Measurements from ENCODE around the gene ATP7A. TPM values are rescaled to one million over a fixed set of nuclear protein-coding genes. Genes with fewer than 3 reads are reported as not detected.

The ATP7A gene
- total RNA-seq, 1 donor from 2014 or later, result 12.1 TPM

DNA sequence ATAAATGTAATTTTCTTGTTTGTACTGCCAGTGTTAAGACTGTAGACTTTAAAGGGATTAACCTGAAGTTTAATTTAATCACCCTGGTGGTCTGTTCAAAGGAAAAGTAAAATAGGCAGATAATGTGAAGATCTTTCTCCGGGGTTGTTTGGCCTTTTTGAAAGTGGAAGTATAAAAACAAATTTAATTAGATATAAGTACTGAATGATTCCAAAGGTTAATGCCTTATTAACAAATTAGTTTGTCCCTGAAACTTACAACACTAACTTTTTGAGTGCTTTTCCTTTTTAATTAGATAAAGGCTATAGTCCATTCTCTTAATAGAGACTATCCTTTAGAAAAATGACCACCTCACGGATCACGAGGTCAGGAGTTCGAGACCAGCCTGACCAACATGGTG is 69.4 kb downstream of the ATP7A start:
- DNase-seq (ENCODE audit: low spot score), result no peak
- TF ChIP-seq, protein P1, sequence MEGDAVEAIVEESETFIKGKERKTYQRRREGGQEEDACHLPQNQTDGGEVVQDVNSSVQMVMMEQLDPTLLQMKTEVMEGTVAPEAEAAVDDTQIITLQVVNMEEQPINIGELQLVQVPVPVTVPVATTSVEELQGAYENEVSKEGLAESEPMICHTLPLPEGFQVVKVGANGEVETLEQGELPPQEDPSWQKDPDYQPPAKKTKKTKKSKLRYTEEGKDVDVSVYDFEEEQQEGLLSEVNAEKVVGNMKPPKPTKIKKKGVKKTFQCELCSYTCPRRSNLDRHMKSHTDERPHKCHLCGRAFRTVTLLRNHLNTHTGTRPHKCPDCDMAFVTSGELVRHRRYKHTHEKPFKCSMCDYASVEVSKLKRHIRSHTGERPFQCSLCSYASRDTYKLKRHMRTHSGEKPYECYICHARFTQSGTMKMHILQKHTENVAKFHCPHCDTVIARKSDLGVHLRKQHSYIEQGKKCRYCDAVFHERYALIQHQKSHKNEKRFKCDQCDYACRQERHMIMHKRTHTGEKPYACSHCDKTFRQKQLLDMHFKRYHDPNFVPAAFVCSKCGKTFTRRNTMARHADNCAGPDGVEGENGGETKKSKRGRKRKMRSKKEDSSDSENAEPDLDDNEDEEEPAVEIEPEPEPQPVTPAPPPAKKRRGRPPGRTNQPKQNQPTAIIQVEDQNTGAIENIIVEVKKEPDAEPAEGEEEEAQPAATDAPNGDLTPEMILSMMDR (IDR thresholded peaks at IDR 0.05), result no peak
- H3K4me1 Mint-ChIP-seq (ENCODE audit: low read depth), result no peaks in the 10 kb centered on the region
- H3K9me3 Mint-ChIP-seq (ENCODE audit: low read depth), result peaks cover 2% of the 10 kb centered on the region
- no peak overlapping the region for H3K4me3 Mint-ChIP-seq (ENCODE audit: unreplicated experiment)
- H3K27ac Mint-ChIP-seq (ENCODE audit: unreplicated experiment), result no peak overlapping the region
- no peaks in the 10 kb centered on the region for H3K36me3 Mint-ChIP-seq (ENCODE audit: low read depth)
- no peaks in the 10 kb centered on the region for H3K27me3 Mint-ChIP-seq (ENCODE audit: low read depth)

DNA sequence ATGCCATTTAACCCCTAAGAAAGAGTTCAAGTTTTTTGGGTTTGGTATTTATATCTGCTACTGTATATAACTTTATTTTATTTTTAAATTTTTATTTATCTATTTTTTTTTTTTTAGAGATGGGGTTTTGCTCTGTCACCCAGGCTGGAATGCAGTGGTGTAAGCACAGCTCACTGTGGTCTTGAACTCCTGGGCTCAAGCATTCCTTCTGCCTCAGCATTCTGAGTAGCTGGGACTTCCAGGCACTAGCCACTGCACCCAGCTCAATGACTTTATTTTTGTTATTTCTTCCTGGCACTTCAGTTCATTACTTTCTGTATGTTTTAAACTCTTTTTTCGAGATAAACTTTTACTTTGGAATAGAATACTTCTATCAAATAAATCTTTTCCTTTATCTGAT is 101.4 kb downstream of the ATP7A start:
- DNase-seq (ENCODE audit: low spot score), result no peak
- peaks cover 9% of the 10 kb centered on the region for H3K9me3 Mint-ChIP-seq (ENCODE audit: low read depth)
- no peak overlapping the region for H3K4me3 Mint-ChIP-seq (ENCODE audit: unreplicated experiment)

DNA sequence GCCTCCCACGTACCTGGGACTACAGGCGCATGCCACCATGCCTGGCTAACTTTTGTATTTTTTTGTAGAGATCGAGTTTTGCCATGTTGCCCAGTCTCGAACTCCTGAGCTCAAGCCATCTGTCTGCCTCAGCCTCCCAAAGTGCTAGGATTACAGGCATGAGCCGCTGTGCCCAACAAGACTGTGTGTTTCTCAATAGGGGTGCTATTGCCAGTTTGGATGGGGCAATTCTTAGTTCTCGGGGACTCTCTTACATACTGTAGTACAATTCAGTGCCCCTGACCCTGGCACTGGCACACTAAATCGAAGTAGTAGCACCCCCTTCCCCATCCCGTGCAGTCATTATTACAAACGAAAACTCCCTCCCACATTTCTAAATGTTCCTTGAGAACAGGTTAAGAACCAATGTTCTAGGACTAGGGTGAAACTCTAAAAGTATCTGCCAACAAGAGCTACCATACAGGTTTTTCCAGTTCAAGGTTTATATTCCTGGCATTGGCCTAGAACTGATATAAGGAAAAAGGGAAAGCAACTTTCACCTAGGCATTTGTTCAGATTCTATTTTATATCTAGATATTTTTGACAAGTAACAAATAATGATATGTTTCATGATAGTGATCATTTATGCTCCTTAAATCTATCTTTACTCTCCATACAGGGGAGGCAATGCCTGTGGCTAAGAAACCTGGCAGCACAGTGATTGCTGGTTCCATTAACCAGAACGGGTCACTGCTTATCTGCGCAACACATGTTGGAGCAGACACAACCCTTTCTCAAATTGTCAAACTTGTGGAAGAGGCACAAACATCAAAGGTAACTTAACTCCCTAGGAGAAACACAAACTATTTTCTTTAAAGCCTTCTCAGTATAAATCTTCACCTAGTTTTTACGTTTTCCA is 109.3 kb downstream of the ATP7A start:
- H3K27ac Mint-ChIP-seq (ENCODE audit: unreplicated experiment), result no peak overlapping the region
- H3K27me3 Mint-ChIP-seq (ENCODE audit: low read depth), result no peaks in the 10 kb centered on the region
- H3K4me1 Mint-ChIP-seq (ENCODE audit: low read depth), result peaks cover 4% of the 10 kb centered on the region
- peaks cover 2% of the 10 kb centered on the region for H3K36me3 Mint-ChIP-seq (ENCODE audit: low read depth)
- DNase-seq (ENCODE audit: low spot score), result no peak
- TF ChIP-seq, protein P1 (IDR thresholded peaks at IDR 0.05), result no peak
- no peak overlapping the region for H3K4me3 Mint-ChIP-seq (ENCODE audit: unreplicated experiment)
- H3K9me3 Mint-ChIP-seq (ENCODE audit: low read depth), result peaks cover 19% of the 10 kb centered on the region

More for the DNA sequence above, 101.4 kb downstream of the ATP7A start:
- Mint-ChIP-seq H3K27me3 (ENCODE audit: low read depth) (no peaks in the 10 kb centered on the region), H3K27ac (ENCODE audit: unreplicated experiment) (no peak overlapping the region), H3K4me1 (ENCODE audit: low read depth) (no peaks in the 10 kb centered on the region), H3K36me3 (ENCODE audit: low read depth) (peaks cover 2% of the 10 kb centered on the region)
- TF ChIP-seq, protein P1 (IDR thresholded peaks at IDR 0.05), result no peak

- peaks cover 4% of the 10 kb centered on the region for H3K4me1 Mint-ChIP-seq (ENCODE audit: low read depth)
- no peak overlapping the region for H3K27ac Mint-ChIP-seq (ENCODE audit: unreplicated experiment)
- no peaks in the 10 kb centered on the region for H3K36me3 Mint-ChIP-seq (ENCODE audit: low read depth)
- no peak overlapping the region for H3K4me3 Mint-ChIP-seq (ENCODE audit: unreplicated experiment)
- TF ChIP-seq, protein P1 (IDR thresholded peaks at IDR 0.05), result peak; percentile 73
- no peak for DNase-seq (ENCODE audit: low spot score)
- H3K9me3 Mint-ChIP-seq (ENCODE audit: low read depth), result peaks cover 19% of the 10 kb centered on the region
- no peaks in the 10 kb centered on the region for H3K27me3 Mint-ChIP-seq (ENCODE audit: low read depth)
Observed at GRCh38 chrX:78024349-78025059, 114.0 kb downstream of the ATP7A start.

- no peak for DNase-seq (ENCODE audit: low spot score)
- no peaks in the 10 kb centered on the region for H3K4me1 Mint-ChIP-seq (ENCODE audit: low read depth)
- TF ChIP-seq, protein P1 (IDR thresholded peaks at IDR 0.05), result no peak
- no peak overlapping the region for H3K27ac Mint-ChIP-seq (ENCODE audit: unreplicated experiment)
- H3K4me3 Mint-ChIP-seq (ENCODE audit: unreplicated experiment), result no peak overlapping the region
- H3K27me3 Mint-ChIP-seq (ENCODE audit: low read depth), result no peaks in the 10 kb centered on the region
- peaks cover 19% of the 10 kb centered on the region for H3K9me3 Mint-ChIP-seq (ENCODE audit: low read depth)
- H3K36me3 Mint-ChIP-seq (ENCODE audit: low read depth), result no peaks in the 10 kb centered on the region
Observed at GRCh38 chrX:78027798-78028197, 117.3 kb downstream of the ATP7A start.

All from chondrocyte (in vitro differentiated cells).